ENCODE results near the gene ATP2B2.

- TF ChIP-seq CTCF (IDR thresholded peaks at IDR 0.05) (no peak), POLR2A (IDR thresholded peaks at IDR 0.05) (no peak)
Observed at GRCh38 chr3:10294030-10294586, 211.3 kb downstream of the ATP2B2 start.

Measured in right lobe of liver (tissue), 4 donors.